Lower leg skin (tissue), 4 donors: ENCODE measurements around the gene SFXN4. TPM values are rescaled to one million over a fixed set of nuclear protein-coding genes. Genes with fewer than 3 reads are reported as not detected.

Experiments used
- DNase-seq, 2 donors: peaks; one replicate each; pipeline ENCODE4 v3.0.0-alpha.2; 2019; ENCODE audit warnings: low spot score in 2 of 2
- H3K4me3 ChIP-seq: fragments of 200-600 bp; sonication (generic); 2 replicates; pipeline ENCODE4 v1.5.1; 2017; ENCODE audit warnings: mild to moderate bottlenecking, low read depth; ENCODE audit not compliant: poor library complexity, severe bottlenecking
- CTCF ChIP-seq, 3 donors: fragments of 450-650 bp; IDR thresholded peaks; one replicate each; pipeline ENCODE4 v1.5.1; 2016; ENCODE audit warnings: antibody characterized with exemption in 3 of 3, mild to moderate bottlenecking in 3 of 3, moderate library complexity in 2 of 3
- POLR2A ChIP-seq, 2 donors: fragments of 450-650 bp; IDR thresholded peaks; one replicate each; pipeline ENCODE4 v1.6.1; 2016 to 2017; ENCODE audit warnings: antibody characterized with exemption in 2 of 2, mild to moderate bottlenecking in 1 of 2, moderate library complexity in 1 of 2
- WGBS, 2 donors: methylation state at CpG; one replicate each; pipeline ENCODE4 v1.1.5; 2018; 5-methylcytosine and 5-hydroxymethylcytosine counted together
- intact Hi-C: fragments of 100-400 bp; cut with DNase I; formaldehyde crosslinking; loops from one replicate; pipeline ENCODE4 v1.15.0; 2023; ENCODE audit warnings: low total_unique reads
- total RNA-seq, 4 donors: library from RNA; depleted of rRNA; stranded (reverse); fragments of >200 nt; gene quantifications; one replicate each; pipeline ENCODE4 v1.1.0, GENCODE V29; 2016

SFXN4 gene
- total RNA-seq, 4 donors from 2014 or later = 9.1 to 22.7 (median 16.0) TPM

GRCh38 chr10:119105155-119105554 is 60.4 kb downstream of the SFXN4 start:
- TF ChIP-seq CTCF (IDR thresholded peaks at IDR 0.05) = no peak
- no peak for TF ChIP-seq POLR2A (IDR thresholded peaks at IDR 0.05)
- intact Hi-C loops = no loop called here
- no peak overlapping the region for H3K4me3 ChIP-seq
- WGBS, 2 donors = 90 to 92% methylated on average over 12 of the region's 12 CpGs
- no peak for DNase-seq

- WGBS, 2 donors = 2% methylated on average over 14 to 21 of the region's 22 CpGs
- peak overlapping the region; percentile 10 for H3K4me3 ChIP-seq
- intact Hi-C loops = no loop called here
- TF ChIP-seq POLR2A (IDR thresholded peaks at IDR 0.05) (no peak), CTCF (IDR thresholded peaks at IDR 0.05) (no peak)
- no peak for DNase-seq
Observed at GRCh38 chr10:119104654-119105015, 60.9 kb downstream of the SFXN4 start.

- 0% methylated on average over 2 to 18 of the region's 91 CpGs for WGBS, 2 donors
- DNase-seq = peak; percentile 74 to 95
- intact Hi-C loops = no loop called here
- TF ChIP-seq POLR2A (IDR thresholded peaks at IDR 0.05) (peak in 1 of 2 donors; percentile 51), CTCF (IDR thresholded peaks at IDR 0.05) (no peak)
- peak within 1 kb of the TSS; percentile 67 for H3K4me3 ChIP-seq
Observed at GRCh38 chr10:119103903-119104653, 61.4 kb downstream of the SFXN4 start, which contains the start of gene DENND10. Gene DENND10 (plus strand): TSS chr10:119104113. CDS start chr10:119104143, 30 bp downstream.

DNA sequence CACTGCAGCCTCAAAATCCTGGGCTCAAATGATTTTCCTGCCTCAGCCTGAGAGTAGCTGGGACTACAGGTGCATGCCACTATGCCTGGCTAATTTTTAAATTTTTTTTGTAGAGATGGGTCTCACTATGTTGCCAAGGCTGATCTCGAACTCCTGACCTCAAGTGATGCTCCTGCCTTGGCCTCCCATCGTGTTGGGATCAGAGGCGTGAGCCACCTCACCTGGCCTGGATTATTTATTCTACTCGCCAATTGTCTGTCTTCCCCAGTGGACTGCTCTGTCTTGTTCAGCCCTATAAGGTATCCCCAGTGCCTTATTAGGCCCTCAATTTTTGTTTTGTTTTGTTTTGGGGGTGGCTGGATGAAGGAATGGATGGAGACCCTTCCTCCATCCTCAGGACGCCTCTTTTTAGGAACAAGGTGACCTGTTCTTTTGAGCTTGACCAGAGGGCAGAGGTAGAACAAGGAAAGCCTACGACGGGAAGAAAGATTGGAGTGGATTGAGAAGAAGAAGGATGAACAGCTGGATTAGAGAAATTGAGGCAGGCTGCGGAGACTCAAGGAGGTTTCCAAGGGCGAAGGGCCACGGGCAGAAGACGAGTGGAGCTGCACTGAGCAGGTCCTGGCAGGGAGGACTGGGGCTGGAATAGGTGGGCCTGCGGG is 62.1 kb downstream of the SFXN4 start:
- H3K4me3 ChIP-seq = no peak overlapping the region
- no peak for DNase-seq
- WGBS, 2 donors = 46 to 48% methylated on average over 11 to 12 of the region's 12 CpGs
- TF ChIP-seq POLR2A (IDR thresholded peaks at IDR 0.05) = no peak
- TF ChIP-seq CTCF (IDR thresholded peaks at IDR 0.05) = no peak
- intact Hi-C loops = no loop called here

DNA sequence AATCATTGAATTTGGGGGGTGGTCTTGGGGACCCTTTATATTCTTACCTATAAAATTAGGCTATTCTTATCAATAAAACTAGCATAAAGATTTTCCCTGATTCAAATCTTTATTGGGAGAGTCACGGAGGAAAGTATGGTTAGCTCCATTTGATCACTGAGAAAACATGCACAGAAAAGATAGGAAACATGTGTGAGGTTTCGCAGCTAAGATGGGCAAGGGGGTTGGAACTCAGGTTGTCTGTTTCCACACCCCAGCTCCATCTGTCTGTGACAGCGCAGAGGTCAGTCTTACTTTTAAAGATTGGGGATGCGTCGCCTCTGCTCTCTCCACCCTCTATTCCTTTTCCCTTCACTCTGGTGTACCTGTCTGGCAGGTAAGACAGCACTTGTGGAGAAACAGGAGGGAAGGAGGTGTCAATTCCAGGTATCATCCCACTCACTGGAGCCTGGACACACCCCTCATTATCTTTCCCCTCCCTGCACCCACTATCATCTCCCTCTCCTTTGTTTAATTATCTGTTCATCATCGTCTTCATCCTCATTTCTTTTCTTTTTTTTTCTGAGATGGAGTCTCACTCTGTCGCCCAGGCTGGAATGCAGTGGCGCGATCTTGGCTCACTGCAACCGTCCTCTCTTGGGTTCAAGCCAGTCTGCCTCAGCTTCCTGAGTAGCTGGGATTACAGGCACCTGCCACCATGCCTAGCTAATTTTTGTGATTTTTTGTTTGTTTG is 64.0 kb downstream of the SFXN4 start:
- intact Hi-C loops = no loop called here
- WGBS, 2 donors = 33 to 40% methylated on average over 10 of the region's 10 CpGs
- no peak for TF ChIP-seq CTCF (IDR thresholded peaks at IDR 0.05)
- no peak for TF ChIP-seq POLR2A (IDR thresholded peaks at IDR 0.05)
- H3K4me3 ChIP-seq = no peak overlapping the region
- DNase-seq = no peak
